ENCODE results near the gene TESPA1.
A peak's percentile ranks its signal among the peaks of the same experiment; 100 is the strongest.

The TESPA1 gene

DNA sequence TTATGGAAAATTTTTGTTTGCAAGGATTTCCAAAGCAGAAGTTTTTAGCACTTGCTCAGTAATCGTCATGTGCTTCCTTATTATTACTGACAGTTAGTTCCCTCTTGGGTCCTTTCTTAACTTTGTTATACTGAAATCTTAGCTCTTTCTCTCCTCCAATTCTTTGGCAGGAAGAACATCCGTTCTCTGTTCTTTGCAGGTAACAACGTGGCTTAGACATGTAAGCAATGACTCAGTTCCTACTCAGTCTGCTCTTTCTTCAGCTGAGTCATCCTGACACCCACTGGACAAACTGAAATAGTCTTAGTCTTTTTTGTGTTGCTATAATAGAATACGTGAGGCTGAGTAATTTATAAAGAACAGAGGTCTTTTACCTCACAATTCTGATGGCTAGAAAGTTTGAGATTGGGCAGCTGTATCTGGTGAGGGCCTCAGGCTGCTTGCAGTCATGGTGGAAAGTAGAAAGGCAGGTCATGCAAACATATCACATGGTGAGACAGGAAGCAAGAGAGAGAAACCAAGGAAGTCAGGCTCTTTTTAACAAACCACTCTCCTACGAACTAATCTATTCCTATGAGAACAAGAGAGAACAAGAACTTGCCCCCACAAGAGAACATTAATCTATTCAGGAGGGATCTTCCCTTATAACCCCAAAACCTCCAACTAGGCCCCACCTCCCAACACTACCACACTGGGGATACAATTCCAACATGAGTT is 49.2 kb downstream of the TESPA1 start:
- H3K4me2 ChIP-seq (ENCODE audit: low read length) = peak overlapping the region; percentile 32
- no peaks in the 10 kb centered on the region for H4K20me1 ChIP-seq (ENCODE audit: insufficient read depth, low read length)
- H3K79me2 ChIP-seq (ENCODE audit: low read length) = no peaks in the 10 kb centered on the region
- H3K27ac ChIP-seq (ENCODE audit: low read length) = peak overlapping the region; percentile 28
- no peaks in the 10 kb centered on the region for H3K36me3 ChIP-seq (replicated peaks; ENCODE audit: low read depth, low read length)
- H3K4me1 ChIP-seq (ENCODE audit: low read length) = peaks cover 13% of the 10 kb centered on the region
- no peaks in the 10 kb centered on the region for H3K27me3 ChIP-seq (ENCODE audit: low read depth, low read length)
- H2AFZ ChIP-seq (ENCODE audit: low read depth, low read length) = peak overlapping the region; percentile 86
- TF ChIP-seq EZH2phosphoT487 (IDR thresholded peaks at IDR 0.05; ENCODE audit: low read depth) = no peak
- TF ChIP-seq, protein P1, sequence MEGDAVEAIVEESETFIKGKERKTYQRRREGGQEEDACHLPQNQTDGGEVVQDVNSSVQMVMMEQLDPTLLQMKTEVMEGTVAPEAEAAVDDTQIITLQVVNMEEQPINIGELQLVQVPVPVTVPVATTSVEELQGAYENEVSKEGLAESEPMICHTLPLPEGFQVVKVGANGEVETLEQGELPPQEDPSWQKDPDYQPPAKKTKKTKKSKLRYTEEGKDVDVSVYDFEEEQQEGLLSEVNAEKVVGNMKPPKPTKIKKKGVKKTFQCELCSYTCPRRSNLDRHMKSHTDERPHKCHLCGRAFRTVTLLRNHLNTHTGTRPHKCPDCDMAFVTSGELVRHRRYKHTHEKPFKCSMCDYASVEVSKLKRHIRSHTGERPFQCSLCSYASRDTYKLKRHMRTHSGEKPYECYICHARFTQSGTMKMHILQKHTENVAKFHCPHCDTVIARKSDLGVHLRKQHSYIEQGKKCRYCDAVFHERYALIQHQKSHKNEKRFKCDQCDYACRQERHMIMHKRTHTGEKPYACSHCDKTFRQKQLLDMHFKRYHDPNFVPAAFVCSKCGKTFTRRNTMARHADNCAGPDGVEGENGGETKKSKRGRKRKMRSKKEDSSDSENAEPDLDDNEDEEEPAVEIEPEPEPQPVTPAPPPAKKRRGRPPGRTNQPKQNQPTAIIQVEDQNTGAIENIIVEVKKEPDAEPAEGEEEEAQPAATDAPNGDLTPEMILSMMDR (IDR thresholded peaks at IDR 0.05; ENCODE audit: low read depth, low read length) = peak; percentile 73
- no peaks in the 10 kb centered on the region for H3K9me3 ChIP-seq (ENCODE audit: insufficient read depth, low read length)
- H3K9ac ChIP-seq (ENCODE audit: low read length) = no peak overlapping the region
- no peak overlapping the region for H3K4me3 ChIP-seq (ENCODE audit: low read length)

- H3K9me3 ChIP-seq (ENCODE audit: insufficient read depth, low read length) = 0 out of 2 replicates have a peak, but pooled peaks cover 2% of the 10 kb centered on the region
- no peak for TF ChIP-seq EZH2phosphoT487 (IDR thresholded peaks at IDR 0.05; ENCODE audit: low read depth)
- TF ChIP-seq, protein P1 (IDR thresholded peaks at IDR 0.05; ENCODE audit: low read depth, low read length) = no peak
- H3K4me1 ChIP-seq (ENCODE audit: low read length) = peaks cover 13% of the 10 kb centered on the region
- no peak overlapping the region for H3K4me3 ChIP-seq (ENCODE audit: low read length)
- no peaks in the 10 kb centered on the region for H3K36me3 ChIP-seq (replicated peaks; ENCODE audit: low read depth, low read length)
- H4K20me1 ChIP-seq (ENCODE audit: insufficient read depth, low read length) = no peaks in the 10 kb centered on the region
- H2AFZ ChIP-seq (ENCODE audit: low read depth, low read length) = no peak overlapping the region
- no peak overlapping the region for H3K9ac ChIP-seq (ENCODE audit: low read length)
- no peaks in the 10 kb centered on the region for H3K79me2 ChIP-seq (ENCODE audit: low read length)
- H3K27me3 ChIP-seq (ENCODE audit: low read depth, low read length) = no peaks in the 10 kb centered on the region
- no peak overlapping the region for H3K4me2 ChIP-seq (ENCODE audit: low read length)
- H3K27ac ChIP-seq (ENCODE audit: low read length) = no peak overlapping the region
These were observed 50.1 kb downstream of the TESPA1 start for GRCh38 chr12:54934419-54934818.

DNA sequence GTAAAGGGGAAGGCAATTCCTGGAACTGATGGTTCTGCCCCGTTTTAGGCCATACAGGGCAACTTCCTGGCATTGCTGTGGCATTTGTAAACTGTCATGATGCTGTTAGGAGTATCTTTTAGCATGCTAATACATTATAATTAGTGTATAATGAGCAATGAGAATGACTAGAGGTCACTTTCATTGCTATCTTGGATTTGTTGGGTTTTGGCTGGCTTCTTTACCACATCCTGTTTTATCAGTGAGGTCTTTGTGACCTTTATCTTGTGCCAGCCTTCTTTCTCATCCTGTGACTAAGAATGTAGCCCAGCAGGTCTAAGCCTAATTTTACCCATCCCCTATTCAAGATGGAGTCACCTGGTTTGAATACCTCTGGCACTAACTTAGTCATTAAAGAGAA is 51.2 kb downstream of the TESPA1 start:
- Histone ChIP-seq H3K4me3 (ENCODE audit: low read length) (no peak overlapping the region), H3K9me3 (ENCODE audit: insufficient read depth, low read length) (0 out of 2 replicates have a peak, but pooled peaks cover 5% of the 10 kb centered on the region), H2AFZ (ENCODE audit: low read depth, low read length) (no peak overlapping the region), H3K9ac (ENCODE audit: low read length) (no peak overlapping the region), H3K79me2 (ENCODE audit: low read length) (no peaks in the 10 kb centered on the region), H3K4me1 (ENCODE audit: low read length) (peaks cover 13% of the 10 kb centered on the region), H3K36me3 (replicated peaks; ENCODE audit: low read depth, low read length) (no peaks in the 10 kb centered on the region), H3K27me3 (ENCODE audit: low read depth, low read length) (no peaks in the 10 kb centered on the region), H3K4me2 (ENCODE audit: low read length) (no peak overlapping the region), H4K20me1 (ENCODE audit: insufficient read depth, low read length) (no peaks in the 10 kb centered on the region), H3K27ac (ENCODE audit: low read length) (no peak overlapping the region)
- TF ChIP-seq, protein P1 (IDR thresholded peaks at IDR 0.05; ENCODE audit: low read depth, low read length) = no peak
- no peak for TF ChIP-seq EZH2phosphoT487 (IDR thresholded peaks at IDR 0.05; ENCODE audit: low read depth)

DNA sequence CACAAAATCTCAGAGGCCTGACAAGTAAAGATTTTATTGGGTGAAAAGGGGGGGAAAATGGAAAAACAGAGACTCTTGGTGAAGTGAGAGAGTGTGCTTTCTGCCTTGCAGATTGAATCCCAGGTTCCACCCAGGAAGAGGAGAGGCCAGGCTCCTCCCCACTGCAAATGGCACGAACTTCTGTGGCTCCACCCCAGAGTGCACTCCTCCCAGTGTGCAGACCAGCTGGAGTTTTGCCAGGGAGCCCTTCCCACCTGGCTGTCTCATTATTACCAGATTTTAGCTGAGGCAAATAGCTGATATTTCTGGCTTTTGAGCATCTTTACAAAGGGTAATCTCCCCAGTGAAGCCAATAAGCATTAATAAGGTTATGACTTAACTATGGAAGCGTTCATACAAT is 51.9 kb downstream of the TESPA1 start:
- no peak overlapping the region for H3K9ac ChIP-seq (ENCODE audit: low read length)

More for the DNA sequence above, 51.9 kb downstream of the TESPA1 start:
- Histone ChIP-seq H4K20me1 (ENCODE audit: insufficient read depth, low read length) (no peaks in the 10 kb centered on the region), H3K4me2 (ENCODE audit: low read length) (no peak overlapping the region), H3K36me3 (replicated peaks; ENCODE audit: low read depth, low read length) (no peaks in the 10 kb centered on the region), H3K27ac (ENCODE audit: low read length) (no peak overlapping the region), H3K79me2 (ENCODE audit: low read length) (no peaks in the 10 kb centered on the region), H3K9me3 (ENCODE audit: insufficient read depth, low read length) (0 out of 2 replicates have a peak, but pooled peaks cover 5% of the 10 kb centered on the region), H3K4me1 (ENCODE audit: low read length) (peaks cover 13% of the 10 kb centered on the region), H3K4me3 (ENCODE audit: low read length) (no peak overlapping the region), H3K27me3 (ENCODE audit: low read depth, low read length) (no peaks in the 10 kb centered on the region), H2AFZ (ENCODE audit: low read depth, low read length) (no peak overlapping the region)
- no peak for TF ChIP-seq EZH2phosphoT487 (IDR thresholded peaks at IDR 0.05; ENCODE audit: low read depth)
- TF ChIP-seq, protein P1 (IDR thresholded peaks at IDR 0.05; ENCODE audit: low read depth, low read length) = no peak

Data from OCI-LY3 (cell line).